A549 (cell line): ENCODE results near the gene SYTL3. TPM values are rescaled to one million over a fixed set of nuclear protein-coding genes. Genes with fewer than 3 reads are reported as not detected.
A peak's percentile ranks its signal among the peaks of the same experiment; 100 is the strongest.

Source experiments
- ATAC-seq, 2 experiments: fragments of 200-7000 bp in 1 of 2; fragments of >200 bp in 1 of 2; cut with Nextera tagmentation in 1 of 2; cut with Tn5 transposase in 1 of 2; 3 replicates each; pipeline versions ENCODE4 v1.8.0 to v1.9.1; 2018 to 2020; ENCODE audit warnings: mild to moderate bottlenecking in 1 of 2, moderate library complexity in 1 of 2
- CTCF ChIA-PET: fragments of 300-600 bp; sonication (Branson Sonifier 250); formaldehyde crosslinking; extraction: SDS; loops from one replicate; lab custom pipeline; 2021; ENCODE audit warnings: antibody characterized with exemption, inconsistent platforms; lab: Yijun Ruan, JAX
- POLR2A ChIA-PET: fragments of 350-600 bp; formaldehyde crosslinking; extraction: SDS; loops from one replicate; lab custom pipeline; 2021; ENCODE audit warnings: antibody characterized with exemption, inconsistent platforms; lab: Yijun Ruan, JAX
- DNase-seq, 2 experiments: peaks; one replicate each; pipeline versions ENCODE4 v3.0.0 to v3.0.0-alpha.2; 2011 to 2016; ENCODE audit warnings: low read depth in 1 of 2, low spot score in 1 of 2
- FAIRE-seq: peaks from 2 replicates; lab custom pipeline; 2011; peaks lifted over from hg19 to GRCh38; lab: Jason Lieb, UNC
- H3K27ac ChIP-seq, 2 experiments: fragments of >200 bp; sonication (Bioruptor Twin); formaldehyde crosslinking; 3 replicates each; pipeline ENCODE4 v1.5.1; 2016 to 2017
- H3K4me1 ChIP-seq: fragments of >200 bp; sonication (Bioruptor Twin); formaldehyde crosslinking; 3 replicates; pipeline ENCODE4 v1.6.1; 2016
- H3K4me2 ChIP-seq: fragments of >200 bp; sonication (Bioruptor Twin); formaldehyde crosslinking; 3 replicates; pipeline ENCODE4 v1.6.1; 2016
- H3K4me3 ChIP-seq: fragments of >200 bp; sonication (Bioruptor Twin); formaldehyde crosslinking; 3 replicates; pipeline ENCODE4 v1.5.1; 2016
- H3K9me3 ChIP-seq: fragments of >200 bp; sonication (Bioruptor Twin); formaldehyde crosslinking; 3 replicates; pipeline ENCODE4 v1.6.1; 2016
- BHLHE40 ChIP-seq: IDR thresholded peaks from 2 replicates; pipeline ENCODE4 v1.6.1; 2012; ENCODE audit warnings: low read depth, low read length, inconsistent platforms
- CHD4 ChIP-seq: fragments of 200-600 bp; sonication (generic); IDR thresholded peaks from 2 replicates; pipeline ENCODE4 v1.6.1; 2016; ENCODE audit warnings: antibody characterized with exemption, mild to moderate bottlenecking, borderline replicate concordance
- CTCF ChIP-seq: fragments of >200 bp; sonication (Bioruptor Twin); formaldehyde crosslinking; IDR thresholded peaks from 3 replicates; pipeline ENCODE4 v1.5.1; 2016
- E2F6 ChIP-seq: IDR thresholded peaks from 2 replicates; pipeline ENCODE4 v1.6.1; 2012; ENCODE audit warnings: low read depth, borderline replicate concordance
- EP300 ChIP-seq, 2 experiments: fragments of >200 bp; sonication (Bioruptor Twin); formaldehyde crosslinking; IDR thresholded peaks; 2 replicates in 1 of 2; 3 replicates in 1 of 2; pipeline ENCODE4 v1.6.1; 2016 to 2017
- FOSB ChIP-seq: fragments of 250-450 bp; sonication (Bioruptor Pico); IDR thresholded peaks from 2 replicates; pipeline ENCODE4 v1.5.0; 2020; ENCODE audit warnings: mild to moderate bottlenecking, moderate library complexity
- FOXS1 ChIP-seq: fragments of 250-450 bp; sonication (Bioruptor Pico); IDR thresholded peaks from 2 replicates; pipeline ENCODE4 v1.5.0; 2020; ENCODE audit warnings: mild to moderate bottlenecking, moderate library complexity
- HDAC2 ChIP-seq: fragments of 200-600 bp; sonication (generic); IDR thresholded peaks from 2 replicates; pipeline ENCODE4 v1.6.1; 2016
- HES2 ChIP-seq: fragments of >200 bp; sonication (Bioruptor Twin); formaldehyde crosslinking; IDR thresholded peaks from 2 replicates; pipeline ENCODE4 v1.6.1; 2016
- HOXB13 ChIP-seq: fragments of 250-450 bp; sonication (Bioruptor Pico); IDR thresholded peaks from 2 replicates; pipeline ENCODE4 v1.5.0; 2020; ENCODE audit warnings: low read depth, mild to moderate bottlenecking, moderate library complexity
- JUNB ChIP-seq: fragments of >200 bp; sonication (Bioruptor Twin); formaldehyde crosslinking; IDR thresholded peaks from 2 replicates; pipeline ENCODE4 v1.6.1; 2016
- MAX ChIP-seq: IDR thresholded peaks from 2 replicates; pipeline ENCODE4 v1.6.1; 2012
- PBX3 ChIP-seq: IDR thresholded peaks from 2 replicates; pipeline ENCODE4 v1.6.1; 2012
- RAD21 ChIP-seq, 2 experiments: fragments of >200 bp in 1 of 2; sonication (Bioruptor Twin) in 1 of 2; formaldehyde crosslinking in 1 of 2; IDR thresholded peaks in 1 of 2; conservative IDR thresholded peaks in 1 of 2; 2 replicates in 1 of 2; 3 replicates in 1 of 2; pipeline ENCODE4 v1.6.1; 2012 to 2018; ENCODE audit warnings: inconsistent platforms in 1 of 2
- RARB ChIP-seq: fragments of 250-450 bp; sonication (Bioruptor Pico); IDR thresholded peaks from 2 replicates; pipeline ENCODE4 v1.8.0; 2021; ENCODE audit warnings: mild to moderate bottlenecking, moderate library complexity
- SMC3 ChIP-seq: fragments of >200 bp; sonication (Bioruptor Twin); formaldehyde crosslinking; IDR thresholded peaks from 3 replicates; pipeline ENCODE4 v1.6.1; 2018; ENCODE audit warnings: inconsistent platforms
- ZC3H11A ChIP-seq: fragments of 450-650 bp; IDR thresholded peaks from 2 replicates; pipeline ENCODE4 v1.6.1; 2014; ENCODE audit warnings: antibody characterized with exemption, mild to moderate bottlenecking
- ZFP36 ChIP-seq: fragments of 450-650 bp; IDR thresholded peaks from 2 replicates; pipeline ENCODE4 v1.6.1; 2014; ENCODE audit warnings: borderline replicate concordance; ENCODE audit not compliant: partially characterized antibody
- whole genome bisulfite sequencing: methylation state at CpG from one replicate; pipeline ENCODE4 v1.1.6; 2017; ENCODE audit errors: missing lambda C conversion rate; 5-methylcytosine and 5-hydroxymethylcytosine counted together
- polyA plus RNA-seq, 4 experiments: library from polyadenylated mRNA; depleted of rRNA in 3 of 4; stranded (reverse); fragments of >200 nt; fragmentation: RNase III in 1 of 4; extraction: RNeasy Plus Mini Kit Qiagen cat#74134 plus additional on column Dnase treatment in 1 of 4; gene quantifications; 2 replicates in 3 of 4; 3 replicates in 1 of 4; pipeline ENCODE4 v1.2.3, GENCODE V29; 2011 to 2017

Gene SYTL3
- polyA plus RNA-seq, 2 of the 4 experiments (the other 2 are of a cell fraction): 0.63 to 0.89 TPM

- Histone ChIP-seq H3K4me2 (no peak overlapping the region), H3K4me1 (peaks cover 11% of the 10 kb centered on the region), H3K27ac (no peak overlapping the region; a peak in 1 of 6 replicates), H3K4me3 (no peak overlapping the region), H3K9me3 (no peaks in the 10 kb centered on the region)
- WGBS: 77% methylated on average over 15 of the region's 16 CpGs
- POLR2A ChIA-PET: no interaction called here
- TF ChIP-seq FOSB (CRISPR knock-in tag) (no peak), MAX (no peak), HDAC2 (no peak), HES2 (no peak), RARB (CRISPR knock-in tag) (no peak), ZC3H11A (no peak), EP300 (IDR thresholded peaks at IDR 0.05) (no peak), E2F6 (no peak), ZFP36 (no peak), HOXB13 (CRISPR knock-in tag) (no peak), FOXS1 (CRISPR knock-in tag) (no peak), CHD4 (no peak)
- no peak for DNase-seq
- CTCF ChIA-PET: interaction anchor here (0.7 to 5.4 kb wide), 6 partner anchors 9 to 389 kb away, joined by 3 to 26 read pairs (median 3); no protein-coding TSS in a partner anchor
- no peak for FAIRE-seq
- no peak for ATAC-seq
Measured at GRCh38 chr6:158715330-158716311, 65.8 kb downstream of the SYTL3 start.

- H3K4me3 ChIP-seq: no peak overlapping the region
- H3K4me1 ChIP-seq: peaks cover 17% of the 10 kb centered on the region
- TF ChIP-seq BHLHE40 (no peak), CHD4 (no peak), PBX3 (no peak), FOSB (CRISPR knock-in tag) (no peak)
- WGBS: 68% methylated on average over 15 of the region's 16 CpGs
- H3K27ac ChIP-seq: peak overlapping the region; percentile 64 to 67; a peak in 2 of 6 replicates
- FAIRE-seq: no peak
- DNase-seq: no peak
- no peak for ATAC-seq
- no peaks in the 10 kb centered on the region for H3K9me3 ChIP-seq
- H3K4me2 ChIP-seq: no peak overlapping the region
- ChIA-PET POLR2A (interaction anchor here (1.0 kb wide), 1 partner anchor 152 kb away, joined by 3 read pairs; no protein-coding TSS in a partner anchor), CTCF (interaction anchor here (0.6 to 5.4 kb wide), 16 partner anchors 10 to 282 kb away, joined by 3 to 26 read pairs (median 4); partner anchors contain the start of gene RSPH3)
Measured at GRCh38 chr6:158717341-158718330, 67.8 kb downstream of the SYTL3 start.

- POLR2A ChIA-PET: interaction anchor here (1.0 kb wide), 1 partner anchor 151 kb away, joined by 3 read pairs; no protein-coding TSS in a partner anchor
- Histone ChIP-seq H3K27ac (peak overlapping the region; percentile 64 to 67; a peak in 3 of 6 replicates), H3K4me1 (peaks cover 17% of the 10 kb centered on the region), H3K4me2 (no peak overlapping the region)
- WGBS: 45% methylated on average over 10 of the region's 13 CpGs
- peak; percentile 71 to 85 for ATAC-seq
- peak; percentile 40 to 54 for DNase-seq
- TF ChIP-seq CHD4 (no peak), SMC3 (peak; percentile 42; the same call in 2 of the 3 replicates), RAD21 (conservative IDR thresholded peaks at IDR 0.05 in 1 of 2, IDR thresholded peaks at IDR 0.05 in 1 of 2) (peak; percentile 59 to 72), JUNB (no peak), CTCF (peak; percentile 45), HES2 (no peak)
- TF ChIP-seq, all 56 proteins: peak for 3
- CTCF ChIA-PET: interaction anchor here (0.6 to 5.4 kb wide), 18 partner anchors 11 to 281 kb away, joined by 3 to 26 read pairs (median 4); partner anchors contain the start of gene RSPH3
- no peak for FAIRE-seq
- Histone ChIP-seq H3K4me3 (no peak overlapping the region), H3K9me3 (no peaks in the 10 kb centered on the region)
Measured at GRCh38 chr6:158718461-158719046, 68.7 kb downstream of the SYTL3 start.
